Transverse colon (tissue), 4 donors: ENCODE data around the gene AIFM1. TPM values are rescaled to one million over a fixed set of nuclear protein-coding genes. Genes with fewer than 3 reads are reported as not detected.
A peak's percentile ranks its signal among the peaks of the same experiment; 100 is the strongest.

Experiments used
- DNase-seq: peaks from one replicate; pipeline ENCODE4 v3.0.0-alpha.2; 2019
- H3K27ac ChIP-seq, 4 donors: fragments of 200-600 bp; sonication (generic); 2 replicates each; pipeline ENCODE4 v1.5.1; 2016 to 2018; ENCODE audit warnings: inconsistent platforms in 4 of 4
- H3K27me3 ChIP-seq: fragments of 200-600 bp; sonication (generic); 2 replicates; pipeline ENCODE4 v1.5.1; 2017; ENCODE audit warnings: inconsistent platforms
- H3K36me3 ChIP-seq, 4 donors: fragments of 200-600 bp; sonication (generic); 2 replicates each; pipeline ENCODE4 v1.5.1; 2017 to 2019; ENCODE audit warnings: inconsistent platforms in 4 of 4
- H3K4me1 ChIP-seq, 4 donors: fragments of 200-600 bp; sonication (generic); 2 replicates each; pipeline ENCODE4 v1.5.1; 2017 to 2020; ENCODE audit warnings: inconsistent platforms in 4 of 4
- H3K4me3 ChIP-seq, 4 donors: fragments of 200-600 bp; sonication (generic); 1 replicate in 1 of 4; 2 replicates in 3 of 4; pipeline versions ENCODE4 v1.5.1 to v1.6.1; 2017 to 2019; ENCODE audit warnings: inconsistent platforms in 4 of 4
- H3K9me3 ChIP-seq, 2 donors: fragments of 200-600 bp; sonication (generic); 2 replicates each; pipeline ENCODE4 v1.5.1; 2017 to 2019; ENCODE audit warnings: inconsistent platforms in 2 of 2
- EP300 ChIP-seq: sonication (generic); formaldehyde crosslinking; IDR thresholded peaks from one replicate; pipeline ENCODE4 v1.6.1; 2017; ENCODE audit warnings: antibody characterized with exemption, low read depth
- POLR2A ChIP-seq: fragments of 450-650 bp; IDR thresholded peaks from one replicate; pipeline ENCODE4 v1.6.1; 2016; ENCODE audit warnings: antibody characterized with exemption, mild to moderate bottlenecking, moderate library complexity
- POLR2AphosphoS5 ChIP-seq, 3 donors: sonication (generic); formaldehyde crosslinking; IDR thresholded peaks; one replicate each; pipeline ENCODE4 v1.6.1; 2016; ENCODE audit warnings: antibody characterized with exemption in 3 of 3
- WGBS, 2 donors: methylation state at CpG; one replicate each; pipeline ENCODE4 v1.1.5; 2018; ENCODE audit warnings: low coverage in 1 of 2; 5-methylcytosine and 5-hydroxymethylcytosine counted together
- in situ Hi-C, 4 donors: fragments of 200-750 bp; cut with MboI; loops; one replicate each; pipeline versions ENCODE4 v1.15.0 to v1.15.1; 2017; ENCODE audit warnings: low sequenced_read_pairs in 3 of 4, low pct_ligation_motif_present in 1 of 4, low pct_unique_long_range_greater_than_20kb in 1 of 4
- intact Hi-C: fragments of 100-400 bp; cut with DNase I; formaldehyde crosslinking; loops from one replicate; pipeline ENCODE4 v1.15.1; 2023; ENCODE audit warnings: low total_unique reads
- total RNA-seq, 4 donors: library from RNA; depleted of rRNA; stranded (reverse); fragments of >200 nt; gene quantifications; one replicate each; pipeline ENCODE4 v1.1.0, GENCODE V29; 2016
- TF ChIP-seq, protein P1 (sequence below), 5 experiments: fragments of 200-600 bp in 3 of 5; fragments of 450-650 bp in 2 of 5; sonication (generic) in 3 of 5; IDR thresholded peaks; 1 replicate in 2 of 5; 2 replicates in 3 of 5; pipeline ENCODE4 v1.5.1; 2016 to 2017; ENCODE audit warnings: antibody characterized with exemption in 5 of 5, inconsistent platforms in 3 of 5, mild to moderate bottlenecking in 2 of 5, moderate library complexity in 1 of 5

Gene AIFM1
- total RNA-seq, 4 donors from 2014 or later = 5.6 to 39.5 (median 28.1) TPM

GRCh38 chrX:130171446-130172126 is 5.9 kb upstream of the AIFM1 start, which contains the start of gene RAB33A:
Gene RAB33A, plus strand, starts transcription at chrX:130171962. Its CDS starts 101 bp downstream, at chrX:130172063.
- H3K36me3 ChIP-seq = no peaks in the 10 kb centered on the region
- peak within 1 kb of the TSS; percentile 47 to 74 (median 62) for H3K27ac ChIP-seq
- intact Hi-C loops (no loop called here), in situ Hi-C loops (no loop called here)
- H3K9me3 ChIP-seq = no peaks in the 10 kb centered on the region
- peak within 1 kb of the TSS; percentile 19 to 55 (median 31) for H3K4me3 ChIP-seq
- 52% methylated on average over 44 of the region's 61 CpGs; no CpG with 5 or more reads in 1 of the 2 donors for WGBS, 2 donors
- peaks cover 0 to 18% (median 2%) of the 10 kb centered on the region in 4 donors for H3K4me1 ChIP-seq
- no peak for TF ChIP-seq POLR2A
- TF ChIP-seq, protein P1, sequence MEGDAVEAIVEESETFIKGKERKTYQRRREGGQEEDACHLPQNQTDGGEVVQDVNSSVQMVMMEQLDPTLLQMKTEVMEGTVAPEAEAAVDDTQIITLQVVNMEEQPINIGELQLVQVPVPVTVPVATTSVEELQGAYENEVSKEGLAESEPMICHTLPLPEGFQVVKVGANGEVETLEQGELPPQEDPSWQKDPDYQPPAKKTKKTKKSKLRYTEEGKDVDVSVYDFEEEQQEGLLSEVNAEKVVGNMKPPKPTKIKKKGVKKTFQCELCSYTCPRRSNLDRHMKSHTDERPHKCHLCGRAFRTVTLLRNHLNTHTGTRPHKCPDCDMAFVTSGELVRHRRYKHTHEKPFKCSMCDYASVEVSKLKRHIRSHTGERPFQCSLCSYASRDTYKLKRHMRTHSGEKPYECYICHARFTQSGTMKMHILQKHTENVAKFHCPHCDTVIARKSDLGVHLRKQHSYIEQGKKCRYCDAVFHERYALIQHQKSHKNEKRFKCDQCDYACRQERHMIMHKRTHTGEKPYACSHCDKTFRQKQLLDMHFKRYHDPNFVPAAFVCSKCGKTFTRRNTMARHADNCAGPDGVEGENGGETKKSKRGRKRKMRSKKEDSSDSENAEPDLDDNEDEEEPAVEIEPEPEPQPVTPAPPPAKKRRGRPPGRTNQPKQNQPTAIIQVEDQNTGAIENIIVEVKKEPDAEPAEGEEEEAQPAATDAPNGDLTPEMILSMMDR (IDR thresholded peaks at IDR 0.05) = no peak
- TF ChIP-seq EP300 = no peak
- no peak for TF ChIP-seq POLR2AphosphoS5 (IDR thresholded peaks at IDR 0.05)
- H3K27me3 ChIP-seq = peaks cover 8% of the 10 kb centered on the region
- DNase-seq = peak; percentile 13

DNA sequence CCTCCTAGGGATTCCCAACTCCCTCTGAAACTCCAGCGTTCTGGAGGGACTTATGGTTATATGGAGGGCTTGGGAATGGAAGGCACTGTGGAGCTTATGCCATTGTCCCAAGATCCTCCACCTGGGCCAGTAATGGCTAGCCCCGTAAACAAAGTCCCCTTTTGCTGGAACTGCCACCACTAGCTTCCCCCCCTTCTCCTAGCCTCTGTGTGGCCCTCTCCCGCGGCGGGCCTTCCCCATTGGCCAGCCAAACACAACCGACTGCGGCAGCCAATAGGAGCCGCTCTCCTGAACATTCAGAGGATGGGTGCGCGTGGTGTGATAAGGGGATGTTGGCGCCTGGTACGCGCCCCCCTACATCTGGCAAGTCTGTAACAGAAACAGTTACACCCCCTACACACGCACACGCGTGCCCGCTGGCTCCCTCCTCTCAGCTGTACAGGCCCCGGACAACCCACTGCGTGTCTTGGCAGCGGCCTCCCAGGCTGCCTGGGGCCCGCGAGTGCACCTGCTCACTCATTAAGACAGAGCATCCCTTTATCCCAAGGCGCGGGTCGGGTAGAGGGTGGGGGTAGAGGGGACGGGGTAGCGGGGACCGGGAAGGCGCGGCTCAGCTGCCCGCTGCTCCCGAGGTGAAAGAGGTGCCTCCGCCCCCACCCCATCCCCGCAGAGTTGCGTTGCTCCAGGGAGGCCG is 5.3 kb upstream of the AIFM1 start:
- DNase-seq = peak; percentile 42
- WGBS, 2 donors = 57% methylated on average over 31 of the region's 36 CpGs; no CpG with 5 or more reads in 1 of the 2 donors
- TF ChIP-seq POLR2AphosphoS5 (IDR thresholded peaks at IDR 0.05) (no peak), EP300 (no peak), POLR2A (no peak)
- TF ChIP-seq, protein P1 (IDR thresholded peaks at IDR 0.05) = no peak
- Histone ChIP-seq H3K27ac (peak overlapping the region in 2 of 4 donors; percentile 41 to 47), H3K9me3 (no peaks in the 10 kb centered on the region), H3K36me3 (no peaks in the 10 kb centered on the region), H3K4me3 (peak overlapping the region; percentile 19 to 55 (median 31)), H3K27me3 (peaks cover 8% of the 10 kb centered on the region), H3K4me1 (peaks cover 0 to 18% (median 2%) of the 10 kb centered on the region in 4 donors)
- in situ Hi-C loops (no loop called here), intact Hi-C loops (no loop called here)

DNA sequence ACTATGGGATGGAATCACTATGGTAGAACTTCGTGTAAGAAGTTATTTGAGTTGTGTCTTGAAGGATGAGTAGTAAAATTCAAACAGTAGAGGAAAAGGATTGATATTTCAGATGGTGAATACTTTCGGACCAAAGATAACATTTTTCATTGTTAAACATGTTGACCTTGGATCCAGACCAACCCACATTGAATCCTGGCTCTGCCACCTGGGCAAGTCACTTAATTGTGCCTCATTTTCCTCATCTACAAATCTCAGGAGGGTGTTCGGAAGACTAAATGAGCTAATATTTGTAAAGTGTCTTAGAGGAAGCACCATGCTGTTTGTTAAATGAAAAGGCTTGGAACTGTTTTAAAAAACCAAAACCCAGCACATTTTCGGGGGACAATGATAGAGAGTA is 1.4 kb upstream of the AIFM1 start:
- intact Hi-C loops (no loop called here), in situ Hi-C loops (no loop called here)
- Histone ChIP-seq H3K27ac (peak overlapping the region in 2 of 4 donors; percentile 89 to 90), H3K4me3 (peak overlapping the region in 1 of 4 donors; percentile 77), H3K4me1 (peaks cover 0 to 26% (median 2%) of the 10 kb centered on the region in 4 donors), H3K9me3 (no peaks in the 10 kb centered on the region), H3K36me3 (no peaks in the 10 kb centered on the region), H3K27me3 (peaks cover 3% of the 10 kb centered on the region)
- no peak for DNase-seq
- WGBS, 2 donors = 64% methylated on average over 4 of the region's 4 CpGs; no CpG with 5 or more reads in 1 of the 2 donors
- no peak for TF ChIP-seq POLR2A
- TF ChIP-seq EP300 = no peak
- TF ChIP-seq POLR2AphosphoS5 (IDR thresholded peaks at IDR 0.05) = no peak
- TF ChIP-seq, protein P1 (IDR thresholded peaks at IDR 0.05) = no peak

- intact Hi-C loops = no loop called here
- TF ChIP-seq POLR2A = no peak
- no peak for TF ChIP-seq EP300
- TF ChIP-seq POLR2AphosphoS5 (IDR thresholded peaks at IDR 0.05) = no peak
- TF ChIP-seq, protein P1 (IDR thresholded peaks at IDR 0.05) = no peak
- H3K4me3 ChIP-seq = peak overlapping the region; percentile 15 to 77 (median 58)
- H3K27ac ChIP-seq = peak overlapping the region; percentile 89 to 94 (median 90)
- in situ Hi-C loops = no loop called here
- no peak for DNase-seq
- no peaks in the 10 kb centered on the region for H3K27me3 ChIP-seq
- H3K4me1 ChIP-seq = peaks cover 0 to 22% (median 3%) of the 10 kb centered on the region in 4 donors
- no peaks in the 10 kb centered on the region for H3K36me3 ChIP-seq
- WGBS, 2 donors = 0 to 44% methylated on average over 2 to 4 of the region's 4 CpGs
- H3K9me3 ChIP-seq = no peaks in the 10 kb centered on the region
Observed at GRCh38 chrX:130166503-130166777, 799 bp upstream of the AIFM1 start.
